HCT116 (cell line): ENCODE data around the gene PEG3.

ENCODE experiments used
- CTCF ChIP-seq, 3 experiments: fragments of 200-600 bp in 1 of 3; sonication (generic) in 1 of 3; IDR thresholded peaks in 2 of 3; conservative IDR thresholded peaks in 1 of 3; 2 replicates each; pipeline ENCODE4 v1.5.1; 2012 to 2017; ENCODE audit warnings: low read depth in 2 of 3, low read length in 2 of 3, antibody characterized with exemption in 1 of 3, borderline replicate concordance in 1 of 3, control low read depth in 1 of 3, mild to moderate bottlenecking in 1 of 3, mixed read lengths in 1 of 3, mixed run types in 1 of 3, moderate library complexity in 1 of 3; ENCODE audit not compliant: insufficient read depth in 1 of 3
- JUND ChIP-seq: IDR thresholded peaks from 2 replicates; pipeline ENCODE4 v1.6.1; 2012
- POLR2A ChIP-seq: IDR thresholded peaks from 2 replicates; pipeline ENCODE4 v1.7.0; 2011; ENCODE audit warnings: borderline replicate concordance; ENCODE audit not compliant: insufficient read depth, insufficient read length; ENCODE audit errors: extremely low read depth
- POLR2AphosphoS5 ChIP-seq: IDR thresholded peaks from 2 replicates; pipeline ENCODE4 v1.6.1; 2011; ENCODE audit warnings: mild to moderate bottlenecking, low read depth, low read length, moderate library complexity
- REST ChIP-seq: IDR thresholded peaks from 2 replicates; pipeline ENCODE4 v1.6.1; 2012; ENCODE audit warnings: low read depth

- TF ChIP-seq CTCF (IDR thresholded peaks at IDR 0.05 in 2 of 3, conservative IDR thresholded peaks at IDR 0.05 in 1 of 3; ENCODE audit: borderline replicate concordance in 1 of 3, insufficient read depth in 1 of 3, low read depth in 2 of 3, low read length in 2 of 3) (no peak), JUND (no peak), POLR2AphosphoS5 (no peak), REST (no peak), POLR2A (no peak)
Observed at GRCh38 chr19:56866538-56866937, 26.0 kb upstream of the PEG3 start.
